ENCODE data around the gene IL1A.

Gene IL1A

GRCh38 chr2:112817082-112817689 is 32.9 kb upstream of the IL1A start:
- no peak for FAIRE-seq

DNA sequence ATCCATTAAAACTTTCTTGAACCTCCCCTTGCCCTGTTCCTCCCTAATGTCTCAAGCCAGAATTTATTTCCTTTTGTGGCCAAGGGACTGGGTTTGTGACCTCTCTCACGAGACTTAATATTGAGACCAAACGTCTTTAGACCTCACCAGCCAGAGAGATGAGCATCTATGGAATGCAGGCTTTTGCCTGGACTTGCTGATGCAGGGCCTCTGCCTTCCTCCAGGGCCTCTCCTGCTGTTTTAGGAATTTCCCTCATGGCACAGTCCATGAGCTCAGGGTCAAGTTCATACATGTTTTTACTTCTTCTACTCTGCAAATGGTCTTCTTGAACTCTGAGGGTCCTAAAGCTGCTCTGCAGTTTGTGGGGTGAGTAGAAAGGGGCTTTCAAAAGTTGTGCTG is 30.0 kb upstream of the IL1A start:
- FAIRE-seq = no peak

GRCh38 chr2:112813280-112813966 is 29.1 kb upstream of the IL1A start:
- no peak for FAIRE-seq

GRCh38 chr2:112812318-112813267 is 28.3 kb upstream of the IL1A start:
- no peak for FAIRE-seq

- FAIRE-seq = no peak
Measured at GRCh38 chr2:112811841-112812306, 27.6 kb upstream of the IL1A start.

DNA sequence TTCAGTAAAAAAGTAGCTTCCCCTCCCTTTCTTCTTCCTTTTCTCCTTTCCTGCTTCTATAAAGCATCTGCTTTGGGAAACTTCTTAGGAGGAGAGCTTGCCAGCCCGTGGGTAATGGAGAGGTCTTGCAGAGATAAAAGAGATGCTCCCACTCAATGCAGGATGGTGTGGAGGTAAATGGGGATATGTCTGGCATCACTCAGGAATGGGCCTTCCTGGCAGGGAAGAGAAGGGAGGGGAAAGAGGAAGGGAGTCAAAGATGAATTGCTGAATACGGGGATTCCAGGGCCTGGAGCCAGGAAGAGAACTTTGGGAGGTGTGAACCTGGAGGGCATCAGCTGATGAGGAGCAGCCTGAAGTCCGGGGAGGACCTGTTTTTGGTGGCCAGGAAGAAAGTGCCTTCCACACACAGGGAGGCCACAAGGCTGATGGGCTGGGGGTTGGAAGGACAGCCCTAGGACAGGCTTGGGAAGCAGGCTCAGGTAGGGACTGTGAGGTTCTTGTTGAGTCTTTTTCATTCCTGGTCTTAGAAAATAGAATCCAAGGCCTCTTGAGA is 27.1 kb upstream of the IL1A start:
- FAIRE-seq = no peak

GRCh38 chr2:112809112-112809511 is 24.8 kb upstream of the IL1A start:
- no peak for FAIRE-seq

GRCh38 chr2:112807233-112807807 is 23.0 kb upstream of the IL1A start:
- FAIRE-seq = no peak

- FAIRE-seq = no peak
Measured at GRCh38 chr2:112805542-112805941, 21.2 kb upstream of the IL1A start.

GRCh38 chr2:112803691-112804521 is 19.6 kb upstream of the IL1A start:
- no peak for FAIRE-seq

GRCh38 chr2:112800881-112801583 is 16.7 kb upstream of the IL1A start:
- no peak for FAIRE-seq

DNA sequence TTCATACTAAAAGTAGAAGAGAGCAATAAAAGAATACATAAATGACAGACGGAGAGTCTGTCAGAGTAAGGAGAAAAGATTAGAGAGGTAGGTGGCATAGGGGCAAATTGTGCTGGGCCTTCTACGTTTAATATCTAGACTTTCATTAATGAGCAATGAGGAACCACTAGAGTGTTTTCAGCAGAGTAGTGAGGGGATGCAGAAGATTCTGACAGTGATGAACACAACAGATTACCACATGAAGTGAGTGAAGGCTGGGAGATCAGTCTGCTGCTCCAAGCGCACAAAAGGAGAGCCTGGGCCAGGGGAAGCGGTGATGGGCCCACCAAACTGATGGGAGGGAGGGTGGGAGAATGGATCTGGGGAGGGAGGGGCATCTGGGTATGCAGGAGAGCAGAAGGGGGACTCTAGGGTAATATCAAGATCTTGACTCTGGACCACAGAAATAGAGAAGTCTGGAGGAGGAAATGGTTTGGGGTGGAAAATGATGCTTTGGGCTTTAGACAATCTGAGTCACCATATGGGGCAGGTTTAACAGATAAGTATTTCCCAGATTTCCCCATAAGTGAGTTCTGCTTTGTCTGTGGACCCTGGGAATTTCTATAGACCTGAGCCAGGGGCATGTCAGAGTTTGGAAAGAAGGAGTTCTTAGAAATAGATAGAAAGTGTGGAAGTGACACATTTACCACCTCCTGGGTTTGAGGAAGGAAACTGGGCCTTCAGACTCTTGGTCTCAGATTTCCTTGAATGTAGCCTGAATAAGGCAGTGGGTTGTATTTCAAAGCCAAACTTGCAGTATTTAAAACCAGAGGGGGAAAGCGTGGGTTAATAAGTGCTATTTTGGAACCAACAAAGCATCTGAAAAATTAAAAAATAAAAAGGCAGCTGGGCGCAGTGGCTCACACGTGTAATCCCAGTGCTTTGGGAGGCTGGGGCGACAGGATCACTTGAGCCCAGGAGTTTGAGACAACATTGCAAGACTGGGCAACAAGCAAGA is 15.0 kb upstream of the IL1A start:
- FAIRE-seq = no peak

DNA sequence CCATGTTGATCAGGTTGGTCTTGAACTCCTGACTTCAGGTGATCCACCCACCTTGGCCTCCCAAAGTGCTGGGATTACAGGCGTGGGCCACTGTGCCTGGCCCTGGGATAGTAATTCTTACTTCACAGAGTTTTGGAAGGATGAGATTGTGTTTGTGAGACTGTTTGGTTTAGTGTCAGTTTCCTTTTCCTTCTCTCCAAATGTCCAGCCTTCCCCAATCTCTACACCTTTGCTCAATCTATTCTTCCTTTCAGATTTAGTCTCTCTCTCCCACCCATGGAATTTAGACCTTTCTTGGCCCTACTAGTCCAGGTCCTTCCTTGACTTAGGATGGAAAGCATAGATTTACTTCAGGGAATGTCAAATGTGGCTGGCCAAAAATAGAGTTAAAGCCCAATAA is 12.2 kb upstream of the IL1A start:
- no peak for FAIRE-seq

DNA sequence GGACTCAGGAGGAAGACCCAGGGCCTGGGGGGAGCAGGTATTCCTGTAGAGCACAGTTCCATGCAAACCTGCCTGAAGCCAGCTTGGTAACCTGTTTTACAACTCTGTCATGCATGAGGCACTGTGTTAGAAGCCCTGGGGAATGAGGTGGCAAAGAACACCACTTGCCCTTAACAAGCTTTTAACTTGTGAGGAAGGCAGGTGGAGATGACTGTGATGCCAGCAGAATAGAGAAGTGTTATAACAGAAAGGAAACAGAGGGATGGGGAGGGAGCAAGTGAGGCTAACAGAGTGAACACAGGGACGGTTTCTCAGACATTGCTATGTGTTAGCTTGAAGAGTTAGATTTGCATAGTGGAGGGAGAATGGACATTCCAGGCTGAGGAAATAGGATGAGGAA is 11.5 kb upstream of the IL1A start:
- FAIRE-seq = no peak

DNA sequence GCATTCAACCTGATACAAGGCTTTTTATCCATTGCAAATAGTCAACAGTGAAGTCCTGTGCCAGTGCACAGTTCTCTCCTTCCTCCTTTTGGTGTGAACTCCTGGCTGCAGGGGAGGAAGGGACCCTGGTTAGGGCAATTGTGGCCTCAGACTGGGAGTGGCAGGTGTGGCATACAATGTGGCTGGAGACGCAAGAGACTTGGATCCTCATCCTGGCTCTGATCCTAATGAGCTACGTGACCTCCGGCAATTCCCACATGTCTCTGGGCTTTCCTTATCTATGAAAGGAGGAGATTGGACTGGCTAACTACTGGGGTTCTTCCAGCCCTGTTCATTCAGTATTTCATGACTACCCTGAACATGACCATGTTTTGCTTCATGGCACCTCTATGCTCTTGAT is 10.5 kb upstream of the IL1A start:
- no peak for FAIRE-seq

- FAIRE-seq = no peak
Measured at GRCh38 chr2:112794131-112794733, 9.9 kb upstream of the IL1A start.

- FAIRE-seq = no peak
Measured at GRCh38 chr2:112793449-112793978, 9.2 kb upstream of the IL1A start.

DNA sequence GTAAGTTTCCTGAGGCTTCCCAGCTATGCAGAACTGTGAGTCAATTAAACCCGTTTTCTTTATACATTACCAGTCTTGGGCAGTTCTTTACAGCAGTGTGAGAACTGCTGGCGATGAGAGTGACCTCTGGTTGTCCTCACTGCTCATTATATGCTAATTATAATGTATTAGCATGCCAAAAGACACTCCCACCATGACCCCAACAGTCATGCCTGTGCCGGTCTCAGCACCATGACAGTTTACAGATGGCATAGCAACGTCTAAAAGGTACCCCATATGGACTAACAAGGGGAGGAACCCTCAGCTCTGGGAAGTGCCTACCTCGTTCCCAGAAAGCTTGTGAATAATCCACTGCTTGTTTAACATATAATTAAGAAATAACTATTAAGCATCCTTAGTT is 8.1 kb upstream of the IL1A start:
- no peak for FAIRE-seq

DNA sequence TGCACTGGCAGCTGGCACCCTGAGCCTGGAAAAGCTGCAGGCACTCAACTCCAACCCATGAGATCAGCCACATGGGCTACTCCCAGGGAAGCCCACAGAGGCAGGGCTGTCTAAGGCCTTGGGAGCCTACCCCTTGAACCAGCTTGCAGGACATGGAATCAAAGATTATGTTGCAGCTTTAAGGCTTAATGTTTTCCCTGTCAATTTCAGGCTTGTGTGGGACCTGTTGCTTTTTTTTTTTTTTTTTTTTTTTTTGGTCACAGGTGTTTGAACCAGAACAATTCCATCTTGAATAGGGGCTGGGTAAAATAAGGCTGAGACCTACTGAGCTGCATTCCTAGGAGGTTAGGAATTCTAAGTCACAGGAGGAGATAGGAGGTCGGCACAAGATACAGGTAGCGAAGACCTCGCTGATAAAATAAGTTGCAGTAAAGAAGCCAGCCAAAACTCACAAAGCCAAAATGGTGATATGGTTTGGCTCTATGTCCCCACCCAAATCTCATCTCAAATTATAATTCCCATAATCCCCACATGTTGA is 7.5 kb upstream of the IL1A start:
- no peak for FAIRE-seq

Measured in A204.1 (cell line).